ENCODE data around the gene CACNA1I. TPM values are rescaled to one million over a fixed set of nuclear protein-coding genes. Genes with fewer than 3 reads are reported as not detected.

The CACNA1I gene
- total and polyA plus RNA-seq, 2 donors (not counting 1 experiment from before 2014, with no cell fraction given), result 0.07 to 0.25 TPM

- no peaks in the 10 kb centered on the region for H3K36me3 ChIP-seq (replicated peaks in 1 of 2; ENCODE audit: control extremely low read depth in 1 of 2, control insufficient read depth in 1 of 2, extremely low read depth in 1 of 2, insufficient read depth in 2 of 2, low read length in 1 of 2)
- CTCF ChIA-PET, result interaction anchor here (1.1 kb wide), 1 partner anchor 447 kb away, joined by 3 read pairs; no protein-coding TSS in a partner anchor
- H3K27ac Mint-ChIP-seq, result no peak overlapping the region
- POLR2A ChIA-PET, result no interaction called here
- ATAC-seq (ENCODE audit: low read depth) (no peak), DNase-seq (no peak)
- H3K4me3 Mint-ChIP-seq, result no peak overlapping the region
- TF ChIP-seq EZH2 (IDR thresholded peaks at IDR 0.05; ENCODE audit: borderline replicate concordance, insufficient read depth, low read depth, low read length, poor library complexity, severe bottlenecking) (no peak), CTCF (IDR thresholded peaks at IDR 0.05) (no peak)
- H3K27me3 ChIP-seq (replicated peaks in 1 of 4; ENCODE audit: control extremely low read depth in 1 of 4, control insufficient read depth in 3 of 4, insufficient read depth in 4 of 4, low read length in 3 of 4), result peaks cover 0 to 4% (median 2%) of the 10 kb centered on the region in 4 experiments
- intact Hi-C loops (cut with micrococcal nuclease), result no loop called here
- no peak overlapping the region for H2AFZ ChIP-seq (ENCODE audit: insufficient read depth, low read depth, low read length, poor library complexity, severe bottlenecking)
- H3K4me1 Mint-ChIP-seq, result peaks cover 10% of the 10 kb centered on the region
- H3K9me3 ChIP-seq (ENCODE audit: control extremely low read depth in 1 of 3, control insufficient read depth in 2 of 3, insufficient read depth in 1 of 3, low read length in 2 of 3), result peaks cover 0 to 6% (median 0%) of the 10 kb centered on the region in 3 donors
- peaks cover 34% of the 10 kb centered on the region for H3K27me3 Mint-ChIP-seq
- H3K27ac ChIP-seq (ENCODE audit: low read length in 2 of 2), result no peak overlapping the region
- H3K4me2 ChIP-seq (replicated peaks; ENCODE audit: low read depth, low read length, poor library complexity, severe bottlenecking), result no peak overlapping the region
- WGBS (ENCODE audit: insufficient coverage), result 98% methylated on average over 7 of the region's 7 CpGs
- H3K4me3 ChIP-seq (ENCODE audit: control extremely low read depth in 1 of 5, extremely low read depth in 1 of 5, insufficient read depth in 1 of 5, low read depth in 2 of 5, low read length in 4 of 5), result no peak overlapping the region
- no peaks in the 10 kb centered on the region for H3K9me3 Mint-ChIP-seq (ENCODE audit: insufficient read depth)
- H3K9ac ChIP-seq (ENCODE audit: low read length), result no peak overlapping the region
- H4K20me1 ChIP-seq (ENCODE audit: control insufficient read depth, insufficient read depth, low read length, poor library complexity, severe bottlenecking), result no peaks in the 10 kb centered on the region
- no peaks in the 10 kb centered on the region for H3K79me2 ChIP-seq (ENCODE audit: control insufficient read depth, insufficient read depth, low read length)
- H3K4me1 ChIP-seq (ENCODE audit: control insufficient read depth in 2 of 2, insufficient read depth in 2 of 2, low read length in 2 of 2), result peaks cover 7 to 8% of the 10 kb centered on the region in 2 donors
Measured at GRCh38 chr22:39577900-39578299, 7.3 kb downstream of the CACNA1I start.

- POLR2A ChIA-PET, result interaction anchor here (1.0 kb wide), 1 partner anchor 21 kb away, joined by 4 read pairs; no protein-coding TSS in a partner anchor
- peaks cover 5% of the 10 kb centered on the region for H3K9me3 Mint-ChIP-seq (ENCODE audit: insufficient read depth)
Measured at GRCh38 chr22:39580006-39580441, 9.5 kb downstream of the CACNA1I start.

More at GRCh38 chr22:39580006-39580441, 9.5 kb downstream of the CACNA1I start:
- intact Hi-C loops (cut with micrococcal nuclease), result no loop called here
- ATAC-seq (ENCODE audit: low read depth) (no peak), DNase-seq (no peak)
- no peak overlapping the region for H3K4me3 ChIP-seq (ENCODE audit: control extremely low read depth in 1 of 5, extremely low read depth in 1 of 5, insufficient read depth in 1 of 5, low read depth in 2 of 5, low read length in 4 of 5)
- no peak overlapping the region for H3K4me2 ChIP-seq (replicated peaks; ENCODE audit: low read depth, low read length, poor library complexity, severe bottlenecking)
- Mint-ChIP-seq H3K27me3 (peaks cover 50% of the 10 kb centered on the region), H3K4me1 (peaks cover 10% of the 10 kb centered on the region), H3K4me3 (no peak overlapping the region), H3K27ac (no peak overlapping the region)
- no peak overlapping the region for H3K27ac ChIP-seq (ENCODE audit: low read length in 2 of 2)
- no peak for TF ChIP-seq EZH2 (IDR thresholded peaks at IDR 0.05; ENCODE audit: borderline replicate concordance, insufficient read depth, low read depth, low read length, poor library complexity, severe bottlenecking)
- no peak for TF ChIP-seq CTCF (IDR thresholded peaks at IDR 0.05)
- H2AFZ ChIP-seq (ENCODE audit: insufficient read depth, low read depth, low read length, poor library complexity, severe bottlenecking), result no peak overlapping the region
- H3K27me3 ChIP-seq (replicated peaks in 1 of 4; ENCODE audit: control extremely low read depth in 1 of 4, control insufficient read depth in 3 of 4, insufficient read depth in 4 of 4, low read length in 3 of 4), result peaks cover 0 to 4% (median 2%) of the 10 kb centered on the region in 4 experiments
- no peak overlapping the region for H3K9ac ChIP-seq (ENCODE audit: low read length)
- H4K20me1 ChIP-seq (ENCODE audit: control insufficient read depth, insufficient read depth, low read length, poor library complexity, severe bottlenecking), result no peaks in the 10 kb centered on the region
- H3K4me1 ChIP-seq (ENCODE audit: control insufficient read depth in 2 of 2, insufficient read depth in 2 of 2, low read length in 2 of 2), result peaks cover 7 to 8% of the 10 kb centered on the region in 2 donors
- H3K9me3 ChIP-seq (ENCODE audit: control extremely low read depth in 1 of 3, control insufficient read depth in 2 of 3, insufficient read depth in 1 of 3, low read length in 2 of 3), result peaks cover 0 to 6% (median 0%) of the 10 kb centered on the region in 3 donors
- no peaks in the 10 kb centered on the region for H3K79me2 ChIP-seq (ENCODE audit: control insufficient read depth, insufficient read depth, low read length)
- CTCF ChIA-PET, result interaction anchor here (0.5 to 1.0 kb wide), 2 partner anchors 249 to 445 kb away, joined by 3 to 4 read pairs; no protein-coding TSS in a partner anchor
- 66% methylated on average over 4 of the region's 5 CpGs for WGBS (ENCODE audit: insufficient coverage)
- no peaks in the 10 kb centered on the region for H3K36me3 ChIP-seq (replicated peaks in 1 of 2; ENCODE audit: control extremely low read depth in 1 of 2, control insufficient read depth in 1 of 2, extremely low read depth in 1 of 2, insufficient read depth in 2 of 2, low read length in 1 of 2)

Data from B cell (primary cell).